Muscle of leg (tissue), 11 donors: ENCODE data around the gene CCDC177. TPM values are rescaled to one million over a fixed set of nuclear protein-coding genes. Genes with fewer than 3 reads are reported as not detected.

Source experiments
- DNase-seq: peaks from one replicate; pipeline ENCODE4 v3.0.0; 2013
- H3K27ac ChIP-seq: one replicate; pipeline ENCODE4 v1.5.1; 2013; ENCODE audit warnings: mild to moderate bottlenecking, low read length, control low read depth
- H3K27me3 ChIP-seq: one replicate; pipeline ENCODE4 v1.6.1; 2013; ENCODE audit warnings: low read length; ENCODE audit not compliant: control insufficient read depth, insufficient read depth
- H3K36me3 ChIP-seq: one replicate; pipeline ENCODE4 v1.6.1; 2013; ENCODE audit warnings: low read length; ENCODE audit not compliant: control insufficient read depth, insufficient read depth
- H3K4me1 ChIP-seq: one replicate; pipeline ENCODE4 v1.6.1; 2013; ENCODE audit warnings: low read length; ENCODE audit not compliant: control insufficient read depth, insufficient read depth
- H3K4me3 ChIP-seq: one replicate; pipeline ENCODE4 v1.5.1; 2013; ENCODE audit warnings: low read length, control low read depth
- H3K9me3 ChIP-seq: replicated peaks from 2 replicates; pipeline ENCODE4 v1.6.1; 2013; ENCODE audit warnings: low read depth, low read length; ENCODE audit not compliant: control insufficient read depth
- WGBS: methylation state at CpG from one replicate; pipeline ENCODE4 v1.1.5; 2013; ENCODE audit warnings: missing lambda C conversion rate; ENCODE audit not compliant: insufficient coverage; 5-methylcytosine and 5-hydroxymethylcytosine counted together
- polyA plus RNA-seq, 8 donors: library from polyadenylated mRNA; unstranded; fragments of 120-200 nt; gene quantifications; one replicate each; pipeline versions ENCODE4 v1.2.1 to v1.2.3, GENCODE V29; 2013; ENCODE audit warnings: inconsistent platforms in 1 of 8, low replicate concordance in 1 of 8; ENCODE audit not compliant: insufficient read length in 8 of 8, insufficient read depth in 1 of 8
- total RNA-seq: library from RNA; stranded (reverse); fragments of 120-200 nt; gene quantifications from one replicate; pipeline ENCODE4 v1.2.4, GENCODE V29; 2013

Gene CCDC177
- total and polyA plus RNA-seq, 9 donors: under 0.01 to 0.02 TPM; not detected in 7

- H3K4me3 ChIP-seq: no peak overlapping the region
- WGBS: 2% methylated on average over 41 of the region's 46 CpGs
- peak; percentile 43 for DNase-seq
- H3K27ac ChIP-seq: no peak overlapping the region
- H3K9me3 ChIP-seq: no peaks in the 10 kb centered on the region
- peaks cover 5% of the 10 kb centered on the region for H3K4me1 ChIP-seq
- peaks cover 39% of the 10 kb centered on the region for H3K27me3 ChIP-seq
- no peaks in the 10 kb centered on the region for H3K36me3 ChIP-seq
Measured at GRCh38 chr14:69547701-69548348, 26.8 kb downstream of the CCDC177 start.

- Histone ChIP-seq H3K4me1 (peaks cover 5% of the 10 kb centered on the region), H3K9me3 (no peaks in the 10 kb centered on the region), H3K27ac (no peak overlapping the region), H3K27me3 (peaks cover 28% of the 10 kb centered on the region), H3K36me3 (no peaks in the 10 kb centered on the region), H3K4me3 (no peak overlapping the region)
- WGBS: 49% methylated on average over 10 of the region's 12 CpGs
- peak; percentile 55 for DNase-seq
Measured at GRCh38 chr14:69543341-69544115, 31.1 kb downstream of the CCDC177 start.

GRCh38 chr14:69542311-69542710, 32.4 kb downstream of the CCDC177 start:
- Histone ChIP-seq H3K27me3 (peaks cover 22% of the 10 kb centered on the region), H3K27ac (no peak overlapping the region), H3K4me1 (no peaks in the 10 kb centered on the region), H3K4me3 (no peak overlapping the region), H3K9me3 (no peaks in the 10 kb centered on the region), H3K36me3 (no peaks in the 10 kb centered on the region)
- no peak for DNase-seq
- no CpG with 5 or more reads among the region's 2 CpGs for WGBS

GRCh38 chr14:69540654-69541335, 33.9 kb downstream of the CCDC177 start:
- no peaks in the 10 kb centered on the region for H3K9me3 ChIP-seq
- H3K27ac ChIP-seq: no peak overlapping the region
- no peaks in the 10 kb centered on the region for H3K36me3 ChIP-seq
- DNase-seq: no peak
- H3K4me1 ChIP-seq: no peaks in the 10 kb centered on the region
- no peak overlapping the region for H3K4me3 ChIP-seq
- WGBS: 49% methylated on average over 2 of the region's 5 CpGs
- H3K27me3 ChIP-seq: peaks cover 25% of the 10 kb centered on the region

DNA sequence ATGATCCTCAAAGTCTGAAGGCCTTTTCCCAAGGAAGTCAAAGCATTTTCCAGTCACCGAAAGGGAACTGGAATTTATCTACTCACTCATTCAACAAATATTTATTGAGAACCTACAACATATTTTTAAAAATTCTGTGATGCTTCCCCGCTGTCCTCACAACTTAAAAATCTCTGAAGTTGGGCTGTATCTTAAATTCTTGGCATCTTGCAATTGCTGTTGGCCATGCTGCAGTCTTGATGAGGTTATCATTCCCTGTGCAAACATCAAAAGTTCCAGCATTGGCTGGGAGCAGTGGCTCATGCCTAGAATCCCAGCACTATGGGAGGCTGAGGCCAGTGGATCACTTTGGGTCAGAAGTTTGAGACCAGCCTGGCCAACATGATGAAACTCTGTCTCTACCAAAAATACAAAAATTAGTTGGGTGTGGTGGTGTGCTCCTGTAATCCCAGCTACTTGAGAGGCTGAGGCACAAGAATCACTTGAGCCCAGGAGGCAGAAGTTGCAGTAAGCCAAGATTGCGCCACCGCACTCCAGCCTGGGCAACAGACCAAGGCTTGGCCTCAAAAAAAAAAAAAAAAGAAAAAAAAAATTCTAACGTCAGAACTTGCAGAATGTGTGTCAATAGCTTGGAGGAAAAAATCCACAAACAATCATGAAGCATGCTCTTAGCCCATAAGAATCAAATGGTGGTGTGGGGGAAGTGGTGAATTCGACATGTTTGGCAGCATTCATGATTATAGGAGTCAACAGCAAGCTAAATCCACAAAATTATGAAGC, 34.9 kb downstream of the CCDC177 start:
- 83% methylated on average over 1 of the region's 6 CpGs for WGBS
- Histone ChIP-seq H3K4me3 (no peak overlapping the region), H3K4me1 (no peaks in the 10 kb centered on the region), H3K36me3 (no peaks in the 10 kb centered on the region), H3K9me3 (no peaks in the 10 kb centered on the region), H3K27me3 (peaks cover 27% of the 10 kb centered on the region), H3K27ac (no peak overlapping the region)
- DNase-seq: peak; percentile 46

DNA sequence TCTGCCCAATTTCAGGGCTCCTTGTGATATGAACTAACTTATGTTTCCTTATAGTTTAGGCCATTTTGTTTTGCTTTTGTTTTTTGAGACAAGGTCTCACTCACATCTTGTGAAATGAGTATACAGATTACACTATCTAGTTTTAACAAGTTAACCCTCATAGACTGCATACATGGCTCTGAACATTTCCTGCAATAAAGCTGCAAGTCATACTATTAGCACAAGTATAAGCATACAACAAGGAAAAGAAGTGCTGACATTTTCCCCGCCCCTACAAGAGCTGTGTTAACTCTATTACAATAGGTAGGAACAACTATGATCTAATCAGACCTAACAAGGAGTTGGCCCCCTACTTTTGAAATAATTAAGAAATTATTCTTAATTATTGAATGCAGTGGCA, 35.9 kb downstream of the CCDC177 start:
- H3K4me3 ChIP-seq: no peak overlapping the region
- H3K36me3 ChIP-seq: no peaks in the 10 kb centered on the region
- no peak overlapping the region for H3K27ac ChIP-seq
- peaks cover 24% of the 10 kb centered on the region for H3K27me3 ChIP-seq
- H3K9me3 ChIP-seq: no peaks in the 10 kb centered on the region
- WGBS: no CpG with 5 or more reads among the region's 1 CpG
- H3K4me1 ChIP-seq: no peaks in the 10 kb centered on the region
- DNase-seq: no peak

GRCh38 chr14:69537900-69538299, 36.8 kb downstream of the CCDC177 start:
- no peaks in the 10 kb centered on the region for H3K36me3 ChIP-seq
- DNase-seq: no peak
- no peaks in the 10 kb centered on the region for H3K9me3 ChIP-seq
- H3K27ac ChIP-seq: no peak overlapping the region
- H3K4me1 ChIP-seq: no peaks in the 10 kb centered on the region
- peaks cover 22% of the 10 kb centered on the region for H3K27me3 ChIP-seq
- WGBS: no CpG with 5 or more reads among the region's 1 CpG
- no peak overlapping the region for H3K4me3 ChIP-seq

DNA sequence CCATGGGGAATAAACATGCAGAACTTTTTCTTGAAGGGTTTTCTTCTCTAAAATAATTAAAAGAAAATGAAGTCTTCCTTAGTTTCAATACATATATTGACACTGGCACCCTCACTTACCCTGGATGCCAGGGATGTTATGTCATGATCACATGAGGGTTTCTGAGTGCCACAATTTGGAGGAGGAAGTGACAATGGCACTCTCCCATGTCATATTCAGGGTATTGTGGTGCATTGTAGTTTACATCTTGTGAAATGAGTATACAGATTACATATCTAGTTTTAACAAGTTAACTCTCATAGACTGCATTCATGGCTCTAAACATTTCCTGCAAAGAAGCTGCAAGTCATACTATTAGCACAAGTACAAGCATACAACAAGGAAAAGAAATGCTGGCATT, 37.7 kb downstream of the CCDC177 start:
- no peak for DNase-seq
- Histone ChIP-seq H3K27ac (no peak overlapping the region), H3K27me3 (peaks cover 25% of the 10 kb centered on the region), H3K4me1 (no peaks in the 10 kb centered on the region), H3K4me3 (no peak overlapping the region), H3K9me3 (no peaks in the 10 kb centered on the region), H3K36me3 (no peaks in the 10 kb centered on the region)

DNA sequence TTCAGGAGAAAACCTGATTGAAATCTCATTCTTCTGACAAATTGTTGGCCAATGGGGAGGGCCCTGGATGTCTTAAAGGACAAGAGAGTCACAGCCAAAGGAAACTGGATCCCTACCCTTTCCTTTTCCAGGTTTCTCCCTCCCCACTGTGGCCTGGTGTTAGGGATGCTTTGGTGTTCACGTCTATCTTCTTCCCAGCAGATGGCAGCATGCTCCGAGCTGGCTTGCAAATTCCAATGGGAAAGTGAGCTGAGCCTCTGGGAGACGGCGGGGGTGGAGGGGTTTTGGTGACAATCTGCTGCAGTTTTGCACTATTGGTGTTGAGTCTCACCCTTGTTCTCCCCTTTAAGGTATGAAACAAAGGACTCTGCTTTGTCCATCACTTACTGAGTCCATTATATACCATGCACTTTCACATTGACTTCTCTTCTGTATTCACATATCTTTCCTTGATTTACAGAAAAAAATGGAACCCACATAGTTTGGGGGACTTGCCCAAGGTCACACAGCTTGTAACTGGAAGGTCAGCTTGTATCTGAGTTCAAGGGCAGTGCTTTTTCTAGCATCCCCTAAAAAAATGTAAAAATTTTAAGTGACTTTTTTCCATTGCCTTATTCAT, 39.3 kb downstream of the CCDC177 start:
- WGBS: no CpG with 5 or more reads among the region's 4 CpGs
- Histone ChIP-seq H3K4me3 (no peak overlapping the region), H3K4me1 (no peaks in the 10 kb centered on the region), H3K9me3 (no peaks in the 10 kb centered on the region), H3K27me3 (peaks cover 25% of the 10 kb centered on the region), H3K36me3 (no peaks in the 10 kb centered on the region), H3K27ac (no peak overlapping the region)
- peak; percentile 54 for DNase-seq
